K562 (cell line): ENCODE measurements around the gene HSD3B7. TPM values are rescaled to one million over a fixed set of nuclear protein-coding genes. Genes with fewer than 3 reads are reported as not detected.

Experiments
- ARID3B ChIP-seq: fragments of 250-450 bp; sonication (Bioruptor Pico); IDR thresholded peaks from 2 replicates; pipeline ENCODE4 v1.4.0; 2020; ENCODE audit warnings: borderline replicate concordance
- CCNT2 ChIP-seq: IDR thresholded peaks from 2 replicates; pipeline ENCODE4 v1.6.1; 2011; ENCODE audit warnings: borderline replicate concordance, low read depth, mild to moderate bottlenecking, moderate library complexity, mixed read lengths, low read length; ENCODE audit not compliant: insufficient read length; ENCODE audit errors: extremely low read depth
- ETV5 ChIP-seq: sonication (generic); formaldehyde crosslinking; IDR thresholded peaks from 2 replicates; pipeline ENCODE4 v1.4.0; 2020; ENCODE audit warnings: low read depth, mild to moderate bottlenecking, missing genetic modification reagents
- GABPA ChIP-seq: fragments of 200-800 bp; sonication (Bioruptor generic); conservative IDR thresholded peaks from 2 replicates; pipeline ENCODE4 v1.6.1; 2016; ENCODE audit warnings: low read depth, missing genetic modification characterization, missing compliant biosample characterization
- GABPB1 ChIP-seq: sonication (generic); formaldehyde crosslinking; IDR thresholded peaks from 2 replicates; pipeline ENCODE4 v1.8.0; 2022; ENCODE audit warnings: mild to moderate bottlenecking, missing genetic modification reagents
- HDAC1 ChIP-seq, 2 experiments: fragments of 450-650 bp; IDR thresholded peaks; 2 replicates each; pipeline ENCODE4 v1.6.1; 2016 to 2017; ENCODE audit warnings: inconsistent platforms in 1 of 2, mild to moderate bottlenecking in 1 of 2, moderate library complexity in 1 of 2
- ILK ChIP-seq: fragments of 450-650 bp; IDR thresholded peaks from 2 replicates; pipeline ENCODE4 v1.6.1; 2016; ENCODE audit warnings: missing genetic modification characterization, low read depth, mild to moderate bottlenecking, missing compliant biosample characterization, moderate library complexity, borderline replicate concordance
- MEIS2 ChIP-seq: fragments of 450-650 bp; IDR thresholded peaks from 2 replicates; pipeline ENCODE4 v1.6.1; 2014; ENCODE audit warnings: mild to moderate bottlenecking; ENCODE audit not compliant: partially characterized antibody
- MLLT1 ChIP-seq, 2 experiments: fragments of 450-650 bp; IDR thresholded peaks; 2 replicates each; pipeline ENCODE4 v1.6.1; 2016
- MTA2 ChIP-seq: fragments of 450-650 bp; IDR thresholded peaks from 2 replicates; pipeline ENCODE4 v1.6.1; 2016; ENCODE audit warnings: low read depth
- MYC ChIP-seq, 2 experiments: fragments of 250-450 bp in 1 of 2; sonication (Bioruptor Pico) in 1 of 2; IDR thresholded peaks; 2 replicates each; pipeline versions ENCODE4 v1.5.1 to v1.6.1; 2012 to 2021; ENCODE audit warnings: low read depth in 2 of 2, borderline replicate concordance in 1 of 2, improper control_type of control experiment in 1 of 2, low read length in 1 of 2, mild to moderate bottlenecking in 1 of 2, moderate library complexity in 1 of 2
- NFRKB ChIP-seq: fragments of 450-650 bp; IDR thresholded peaks from 2 replicates; pipeline ENCODE4 v1.6.1; 2016; ENCODE audit warnings: low read depth
- RBM15 ChIP-seq: fragments of 200-400 bp; formaldehyde crosslinking; IDR thresholded peaks from 2 replicates; pipeline ENCODE4 v1.6.1; 2018; ENCODE audit warnings: mild to moderate bottlenecking, low read length, moderate library complexity; ENCODE audit not compliant: insufficient read depth
- SREBF1 ChIP-seq: fragments of 150-350 bp; IDR thresholded peaks from 2 replicates; pipeline ENCODE4 v1.6.1; 2014; ENCODE audit warnings: antibody characterized with exemption, low read depth, low read length, borderline replicate concordance
- TAF1 ChIP-seq: IDR thresholded peaks from 2 replicates; pipeline ENCODE4 v1.6.1; 2011; ENCODE audit warnings: mild to moderate bottlenecking, low read length, moderate library complexity; ENCODE audit not compliant: insufficient read depth, control insufficient read depth, severe bottlenecking; ENCODE audit errors: extremely low read depth
- TAF7 ChIP-seq: fragments of 450-650 bp; IDR thresholded peaks from 2 replicates; pipeline ENCODE4 v1.6.1; 2016; ENCODE audit warnings: missing genetic modification characterization, missing compliant biosample characterization
- TEAD1 ChIP-seq, 2 experiments: fragments of 450-650 bp in 1 of 2; sonication (generic) in 1 of 2; formaldehyde crosslinking; IDR thresholded peaks; 2 replicates each; pipeline versions ENCODE4 v1.4.0 to v1.8.0; 2020 to 2022; ENCODE audit warnings: mild to moderate bottlenecking in 2 of 2, missing genetic modification reagents in 1 of 2
- WHSC1 ChIP-seq: IDR thresholded peaks from one replicate; pipeline ENCODE4 v1.6.1; 2012; ENCODE audit warnings: low read length, control low read depth, inconsistent platforms
- YY1 ChIP-seq, 3 experiments: IDR thresholded peaks; 2 replicates each; pipeline ENCODE4 v1.6.1; 2011; ENCODE audit warnings: low read length in 2 of 3, mild to moderate bottlenecking in 2 of 3, moderate library complexity in 2 of 3, borderline replicate concordance in 1 of 3, control low read depth in 1 of 3, low read depth in 1 of 3; ENCODE audit not compliant: insufficient read depth in 3 of 3, insufficient replicate concordance in 2 of 3, control insufficient read depth in 1 of 3, insufficient read length in 1 of 3; ENCODE audit errors: extremely low read depth in 1 of 3
- ZBTB17 ChIP-seq: fragments of 450-650 bp; formaldehyde crosslinking; IDR thresholded peaks from 2 replicates; pipeline ENCODE4 v1.4.0; 2020; ENCODE audit warnings: mild to moderate bottlenecking
- ZNF165 ChIP-seq: fragments of 250-450 bp; sonication (Bioruptor Pico); IDR thresholded peaks from 2 replicates; pipeline ENCODE4 v1.4.0; 2020; ENCODE audit warnings: borderline replicate concordance
- ZNF175 ChIP-seq: fragments of 200-800 bp; sonication (Bioruptor generic); IDR thresholded peaks from 2 replicates; pipeline ENCODE4 v1.6.1; 2016; ENCODE audit warnings: low read depth, mild to moderate bottlenecking, missing genetic modification characterization, missing compliant biosample characterization
- polyA plus RNA-seq, 8 experiments: library from polyadenylated mRNA; depleted of rRNA in 4 of 8; stranded (reverse) in 5 of 8; unstranded in 3 of 8; fragments of >200 nt; fragmentation: Nextera tagmentation in 2 of 8; fragmentation: Illumina TruSeq in 1 of 8; extraction: Ambion mirVana in 2 of 8; extraction: Trizol in 1 of 8; gene quantifications; 2 replicates each; pipeline versions ENCODE4 v1.2.1 to v1.2.3, GENCODE V29; 2011 to 2014; ENCODE audit warnings: inconsistent platforms in 1 of 8, missing spikeins in 1 of 8
- total RNA-seq, 7 experiments: library from RNA; depleted of rRNA in 6 of 7; stranded (reverse); fragments of >200 nt in 6 of 7; fragmentation: Illumina TruSeq in 2 of 7; extraction: Trizol in 2 of 7; gene quantifications; 2 replicates each; pipeline versions ENCODE4 v1.2.1 to v1.2.3, GENCODE V29; 2011 to 2021; ENCODE audit warnings: low replicate concordance in 1 of 7
- TF ChIP-seq, protein P1 (sequence below): sonication (generic); formaldehyde crosslinking; IDR thresholded peaks from 2 replicates; pipeline ENCODE4 v1.9.0; 2022; ENCODE audit warnings: mild to moderate bottlenecking, missing genetic modification reagents

The HSD3B7 gene
- total and polyA plus RNA-seq, 9 of the 15 experiments (the other 6 are each of a cell fraction or from before 2014, with no cell fraction given), result 5.4 to 49.1 (median 23.0) TPM

DNA sequence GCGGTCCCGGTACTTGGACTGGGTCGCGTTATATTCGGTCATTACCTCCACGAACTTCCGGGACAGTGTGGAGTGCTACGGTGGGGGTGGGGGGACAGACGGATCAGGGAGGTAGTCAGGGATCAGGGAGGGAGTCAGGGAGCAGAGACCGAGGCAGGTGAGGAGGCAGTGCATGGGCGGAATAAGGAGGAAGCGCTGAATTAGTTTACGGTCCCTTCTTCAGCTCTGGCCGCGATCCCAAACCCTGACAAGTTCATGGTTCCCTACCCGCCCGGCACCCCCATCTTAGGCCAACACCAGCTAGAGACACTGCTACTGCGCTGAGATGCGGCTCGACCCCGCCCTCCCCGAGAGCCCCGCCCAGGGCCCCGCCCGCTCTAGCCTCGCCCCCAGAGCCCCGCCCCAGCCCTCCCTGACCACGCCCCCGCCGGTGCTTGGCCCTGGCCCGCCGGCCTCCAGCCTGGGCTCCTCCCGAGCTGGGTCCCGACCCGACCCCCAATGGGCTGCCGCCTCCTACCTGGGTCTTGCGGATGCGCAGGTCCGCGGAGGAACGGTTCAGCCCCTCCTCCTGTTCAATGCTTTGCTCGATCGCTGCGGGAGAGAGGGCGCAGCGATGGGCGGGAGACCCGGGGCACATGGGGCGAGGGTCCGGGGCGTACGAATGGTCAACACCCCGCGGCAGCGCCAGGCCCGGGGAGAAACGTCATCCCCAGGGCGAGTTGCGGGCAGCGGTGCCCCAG lies 12.1 kb downstream of the HSD3B7 start (continued):
- TF ChIP-seq, protein P1, sequence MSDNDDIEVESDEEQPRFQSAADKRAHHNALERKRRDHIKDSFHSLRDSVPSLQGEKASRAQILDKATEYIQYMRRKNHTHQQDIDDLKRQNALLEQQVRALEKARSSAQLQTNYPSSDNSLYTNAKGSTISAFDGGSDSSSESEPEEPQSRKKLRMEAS (CRISPR knock-in tag), result peak; percentile 29; the same call in 1 of the 2 replicates
- TF ChIP-seq GABPB1, result peak; percentile 19; the same call in 1 of the 2 replicates
- peak; percentile 73 for TF ChIP-seq GABPA (tag)
- TF ChIP-seq TAF1, result peak; percentile 38
- no peak for TF ChIP-seq WHSC1
- TF ChIP-seq ZBTB17 (CRISPR knock-in tag), result no peak
- TF ChIP-seq ILK, result no peak
- no peak for TF ChIP-seq CCNT2
- no peak for TF ChIP-seq SREBF1
- no peak for TF ChIP-seq MEIS2
- TF ChIP-seq ETV5 (CRISPR knock-in tag), result 0 out of 2 replicates have a peak, but pooled peaks have one; percentile 26
- TF ChIP-seq ZNF175 (CRISPR knock-in tag), result no peak
- TF ChIP-seq MLLT1 (IDR thresholded peaks at IDR 0.05), result peak; percentile 35 to 63; a peak in 1 of 4 replicates
- 0 out of 4 replicates have a peak, but pooled peaks of 1 of the 2 experiments have one; percentile 9 for TF ChIP-seq TEAD1 (CRISPR knock-in tag; IDR thresholded peaks at IDR 0.05)
- TF ChIP-seq TAF7, result 0 out of 2 replicates have a peak, but pooled peaks have one; percentile 24
- peak; percentile 89; the same call in 1 of the 2 replicates for TF ChIP-seq NFRKB
- peak in 1 of 2 experiments; percentile 54; a peak in 2 of 4 replicates for TF ChIP-seq HDAC1 (IDR thresholded peaks at IDR 0.05)
- no peak for TF ChIP-seq RBM15
- TF ChIP-seq YY1 (IDR thresholded peaks at IDR 0.05; ENCODE audit: borderline replicate concordance in 1 of 3, control insufficient read depth in 1 of 3, extremely low read depth in 1 of 3, insufficient read depth in 3 of 3, insufficient read length in 1 of 3, insufficient replicate concordance in 2 of 3, low read depth in 1 of 3, low read length in 2 of 3), result peak in 2 of 3 experiments; percentile 54 to 85
- no peak for TF ChIP-seq ZNF165 (CRISPR knock-in tag)
- peak; percentile 55; the same call in 1 of the 2 replicates for TF ChIP-seq MYC (IDR thresholded peaks at IDR 0.05; ENCODE audit: low read depth, low read length)
- TF ChIP-seq MYC (CRISPR knock-in tag; IDR thresholded peaks at IDR 0.05; ENCODE audit: borderline replicate concordance, low read depth), result no peak
- no peak for TF ChIP-seq MTA2
- no peak for TF ChIP-seq ARID3B (CRISPR knock-in tag)
